HG03045 (cell line): ENCODE measurements around the gene MACROD1.
"Not testable (repeated sequence)": the region's sequence is repeated elsewhere in the genome, so short reads cannot be mapped to it uniquely, and the experiment has no call there.

Experiments used
- ATAC-seq: cut with Tn5 transposase; IDR thresholded peaks from one replicate; pipeline ENCODE4 v1.9.1; 2021; ENCODE audit warnings: mild to moderate bottlenecking, moderate library complexity; ENCODE audit not compliant: unreplicated experiment

MACROD1 gene

GRCh38 chr11:64059339-64060140 is 106.4 kb downstream of the MACROD1 start:
- ATAC-seq, result no peak

- no peak for ATAC-seq
These were observed 107.4 kb downstream of the MACROD1 start for GRCh38 chr11:64058494-64058893.

GRCh38 chr11:64057890-64058289 is 108.0 kb downstream of the MACROD1 start:
- ATAC-seq, result no peak

DNA sequence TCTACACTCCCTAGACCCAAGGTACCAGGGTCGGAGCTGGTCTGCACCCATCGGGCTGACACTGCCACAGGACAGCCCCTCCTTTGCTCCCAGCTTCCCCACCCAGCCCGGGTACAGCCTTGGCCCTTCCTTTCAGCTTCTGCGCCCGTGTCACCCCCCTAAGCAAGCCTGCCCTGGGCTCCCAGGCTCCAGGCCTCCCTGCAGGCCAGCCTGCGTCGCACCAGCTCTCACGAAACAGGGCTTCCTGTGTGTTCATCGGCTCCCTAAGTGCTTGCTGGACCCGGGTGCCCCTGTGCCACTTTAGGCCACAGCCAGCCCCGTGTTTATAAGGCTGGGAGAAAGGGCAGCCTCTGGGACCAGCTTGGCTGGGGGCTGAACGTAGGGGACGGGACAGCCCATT is 109.1 kb downstream of the MACROD1 start:
- ATAC-seq, result no peak

GRCh38 chr11:64056213-64056785 is 109.6 kb downstream of the MACROD1 start:
- no peak for ATAC-seq

DNA sequence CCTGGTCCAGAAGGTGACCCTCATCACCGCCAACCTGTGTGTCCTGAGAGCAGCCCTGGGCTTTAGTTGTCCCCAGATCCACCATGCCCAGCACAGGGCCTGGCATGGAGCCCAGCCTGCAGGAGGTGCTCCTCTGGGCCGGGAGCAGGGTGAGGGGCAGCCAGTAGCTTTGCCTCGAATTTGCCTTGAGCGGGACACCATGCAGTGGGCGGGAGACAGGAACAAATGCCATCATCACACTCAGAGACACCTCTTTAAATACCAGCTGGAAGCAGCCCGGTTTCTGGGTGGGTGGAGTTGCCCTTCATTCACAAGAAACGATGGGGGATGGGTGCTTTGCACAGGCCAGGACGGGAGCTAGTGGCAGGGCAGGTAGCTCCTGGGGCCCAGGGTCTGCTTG is 110.8 kb downstream of the MACROD1 start:
- ATAC-seq, result no peak

GRCh38 chr11:64053699-64054098 is 112.2 kb downstream of the MACROD1 start:
- ATAC-seq, result no peak

DNA sequence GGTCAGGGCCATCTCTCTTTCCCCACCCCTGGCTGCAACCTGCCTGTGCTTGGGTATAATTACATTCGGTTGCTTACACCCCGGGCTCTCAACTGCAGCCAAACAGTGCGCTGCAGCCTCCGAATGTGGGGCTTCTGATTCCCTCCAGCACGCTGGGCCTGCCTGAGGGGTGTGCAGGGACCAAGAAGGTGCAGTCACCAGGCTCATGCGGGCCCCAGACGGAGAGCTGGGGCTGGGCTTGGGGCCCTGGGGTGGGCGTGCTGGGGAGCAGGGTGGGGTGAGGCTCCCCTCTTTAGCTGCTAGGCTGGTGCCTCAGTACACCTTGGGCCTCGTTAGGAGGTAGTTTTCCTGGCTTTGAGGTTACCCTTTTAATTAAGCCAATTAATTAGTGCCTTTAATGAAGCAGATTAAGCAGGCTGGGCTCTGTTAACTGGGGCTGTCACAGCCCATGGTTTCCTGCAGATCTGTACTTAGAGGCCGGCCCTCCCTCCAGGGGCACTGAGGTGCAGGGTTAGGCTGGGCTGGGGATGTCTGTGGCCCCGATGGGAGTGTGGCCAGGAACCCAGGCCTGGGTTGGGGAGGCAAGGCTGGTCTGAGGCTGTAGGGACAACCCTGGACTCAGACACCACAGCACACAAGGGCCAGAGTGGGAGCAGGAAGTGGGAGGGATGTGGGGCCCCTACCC is 112.8 kb downstream of the MACROD1 start:
- no peak for ATAC-seq

- ATAC-seq, result no peak
These were observed 113.5 kb downstream of the MACROD1 start for GRCh38 chr11:64052436-64052835.

DNA sequence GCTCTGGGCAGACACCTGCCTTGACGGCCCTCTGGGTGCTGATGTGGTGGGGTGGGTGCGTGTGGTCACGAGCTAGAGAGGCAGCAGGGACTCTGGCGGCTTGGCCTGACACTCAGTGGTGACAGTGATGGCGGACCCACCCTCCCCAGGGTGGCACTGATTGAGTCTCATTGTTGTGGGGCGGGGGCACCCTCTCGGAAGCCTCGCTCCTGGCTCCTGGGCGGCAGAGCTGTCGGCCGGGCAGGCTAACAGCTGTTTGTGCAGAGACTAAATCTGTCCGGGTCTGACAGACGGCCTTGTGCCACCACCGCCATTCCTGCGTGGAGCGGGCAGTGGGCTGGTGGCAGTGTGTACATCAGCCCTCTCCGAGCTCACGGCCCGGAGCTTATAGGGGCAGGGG is 114.6 kb downstream of the MACROD1 start:
- ATAC-seq, result no peak

- ATAC-seq, result no peak
These were observed 116.4 kb downstream of the MACROD1 start for GRCh38 chr11:64049509-64049908.

- ATAC-seq, result no peak
These were observed 117.7 kb downstream of the MACROD1 start for GRCh38 chr11:64048042-64048854.

DNA sequence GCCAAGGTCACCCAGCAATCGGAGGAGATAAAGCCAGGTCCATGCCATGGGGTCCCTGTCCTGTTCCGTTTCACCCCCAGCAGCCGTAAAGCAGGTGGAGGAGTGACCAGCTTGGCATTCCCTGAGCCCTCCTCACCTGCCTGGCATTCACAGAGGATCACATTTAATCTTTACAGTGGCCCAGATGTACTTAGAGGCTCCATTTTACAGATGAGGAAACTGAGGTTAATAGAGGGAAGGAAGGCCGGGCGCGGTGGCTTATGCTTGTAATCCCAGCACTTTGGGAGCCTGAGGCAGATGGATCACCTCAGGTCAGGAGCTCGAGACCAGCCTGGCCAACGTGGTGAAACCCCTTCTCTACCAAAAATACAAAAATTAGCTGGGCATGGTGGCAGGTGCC is 118.5 kb downstream of the MACROD1 start:
- not testable (repeated sequence) for ATAC-seq

- no peak for ATAC-seq
These were observed 120.2 kb downstream of the MACROD1 start for GRCh38 chr11:64045700-64046099.

- no peak for ATAC-seq
These were observed 121.1 kb downstream of the MACROD1 start for GRCh38 chr11:64044730-64045393.

DNA sequence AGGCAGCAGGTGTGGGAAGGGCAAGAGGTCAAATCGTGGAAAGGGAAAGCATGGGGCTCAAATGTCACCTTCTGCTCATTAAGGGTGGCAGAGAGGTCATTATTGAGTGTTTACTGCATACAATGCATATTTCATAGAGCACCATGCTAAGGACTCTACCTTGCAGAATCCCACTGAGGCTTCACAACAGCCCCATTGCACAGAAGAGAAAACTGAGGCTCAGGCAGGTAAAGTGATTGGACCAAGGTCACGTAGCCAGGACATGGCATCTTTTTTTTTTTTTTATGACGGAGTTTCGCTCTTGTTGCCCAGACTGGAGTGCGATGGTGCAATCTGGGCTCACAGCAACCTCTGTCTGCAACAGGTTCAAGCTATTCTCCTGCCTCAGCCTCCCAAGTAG is 122.4 kb downstream of the MACROD1 start:
- no peak for ATAC-seq

GRCh38 chr11:64042301-64042700 is 123.6 kb downstream of the MACROD1 start:
- ATAC-seq, result no peak

- ATAC-seq, result no peak
These were observed 124.1 kb downstream of the MACROD1 start for GRCh38 chr11:64041846-64042245.

GRCh38 chr11:64040684-64041322 is 125.1 kb downstream of the MACROD1 start:
- ATAC-seq, result no peak

GRCh38 chr11:64039012-64039665 is 126.8 kb downstream of the MACROD1 start:
- no peak for ATAC-seq
